ENCODE measurements around the gene DPEP3. TPM values are rescaled to one million over a fixed set of nuclear protein-coding genes. Genes with fewer than 3 reads are reported as not detected.

DPEP3 gene
- total and polyA plus RNA-seq, 4 donors = 0.16 to 0.51 (median 0.40) TPM; not detected in 1

- 97% methylated on average over 20 of the region's 20 CpGs for WGBS, 2 donors
- no peak for DNase-seq
- ATAC-seq (ENCODE audit: insufficient read depth, low FRiP score) = no peak
- H3K9me3 ChIP-seq (ENCODE audit: control insufficient read depth in 4 of 4, insufficient read depth in 3 of 4, low read length in 3 of 4) = no peaks in the 10 kb centered on the region
- no peak overlapping the region for H3K9ac ChIP-seq (ENCODE audit: insufficient read depth in 1 of 2, low read length in 2 of 2)
- H3K4me1 ChIP-seq (ENCODE audit: control insufficient read depth in 5 of 5, insufficient read depth in 5 of 5, low read length in 5 of 5) = peaks cover 0 to 10% (median 0%) of the 10 kb centered on the region in 5 donors
- no peak overlapping the region for H3K27ac ChIP-seq (ENCODE audit: low read depth in 1 of 2, low read length in 1 of 2)
- no peak for TF ChIP-seq CTCF (IDR thresholded peaks at IDR 0.05; ENCODE audit: control extremely low read depth, extremely low read depth)
- no peak overlapping the region for H3K4me3 ChIP-seq
- peaks cover 24 to 93% (median 48%) of the 10 kb centered on the region in 4 donors for H3K36me3 ChIP-seq (ENCODE audit: control insufficient read depth in 4 of 4, insufficient read depth in 4 of 4, low read length in 4 of 4)
- no peaks in the 10 kb centered on the region for H3K27me3 ChIP-seq (ENCODE audit: control insufficient read depth in 3 of 3, insufficient read depth in 3 of 3, low read length in 2 of 3)
Observed at GRCh38 chr16:67946128-67946569, 34.1 kb downstream of the DPEP3 start.

GRCh38 chr16:67945392-67945933 is 34.8 kb downstream of the DPEP3 start:
- DNase-seq (no peak), ATAC-seq (ENCODE audit: insufficient read depth, low FRiP score) (no peak)
- Histone ChIP-seq H3K27ac (ENCODE audit: low read depth in 1 of 2, low read length in 1 of 2) (peak overlapping the region in 1 of 2 donors; percentile 9), H3K9me3 (ENCODE audit: control insufficient read depth in 4 of 4, insufficient read depth in 3 of 4, low read length in 3 of 4) (no peaks in the 10 kb centered on the region), H3K4me1 (ENCODE audit: control insufficient read depth in 5 of 5, insufficient read depth in 5 of 5, low read length in 5 of 5) (peaks cover 0 to 10% (median 0%) of the 10 kb centered on the region in 5 donors), H3K36me3 (ENCODE audit: control insufficient read depth in 4 of 4, insufficient read depth in 4 of 4, low read length in 4 of 4) (peaks cover 17 to 86% (median 43%) of the 10 kb centered on the region in 4 donors), H3K27me3 (ENCODE audit: control insufficient read depth in 3 of 3, insufficient read depth in 3 of 3, low read length in 2 of 3) (no peaks in the 10 kb centered on the region), H3K4me3 (no peak overlapping the region), H3K9ac (ENCODE audit: insufficient read depth in 1 of 2, low read length in 2 of 2) (no peak overlapping the region)
- no peak for TF ChIP-seq CTCF (IDR thresholded peaks at IDR 0.05; ENCODE audit: control extremely low read depth, extremely low read depth)
- WGBS, 2 donors = 91 to 92% methylated on average over 24 of the region's 24 CpGs

GRCh38 chr16:67944690-67945391 is 35.5 kb downstream of the DPEP3 start:
- no peak for ATAC-seq (ENCODE audit: insufficient read depth, low FRiP score)
- no peaks in the 10 kb centered on the region for H3K27me3 ChIP-seq (ENCODE audit: control insufficient read depth in 3 of 3, insufficient read depth in 3 of 3, low read length in 2 of 3)
- H3K4me1 ChIP-seq (ENCODE audit: control insufficient read depth in 5 of 5, insufficient read depth in 5 of 5, low read length in 5 of 5) = peaks cover 0 to 10% (median 0%) of the 10 kb centered on the region in 5 donors
- H3K27ac ChIP-seq (ENCODE audit: low read depth in 1 of 2, low read length in 1 of 2) = peak overlapping the region; percentile 24 to 49
- no peak overlapping the region for H3K9ac ChIP-seq (ENCODE audit: insufficient read depth in 1 of 2, low read length in 2 of 2)
- peaks cover 17 to 86% (median 44%) of the 10 kb centered on the region in 4 donors for H3K36me3 ChIP-seq (ENCODE audit: control insufficient read depth in 4 of 4, insufficient read depth in 4 of 4, low read length in 4 of 4)
- 95% methylated on average over 24 of the region's 24 CpGs for WGBS, 2 donors
- no peak for DNase-seq
- H3K4me3 ChIP-seq = no peak overlapping the region
- no peak for TF ChIP-seq CTCF (IDR thresholded peaks at IDR 0.05; ENCODE audit: control extremely low read depth, extremely low read depth)
- H3K9me3 ChIP-seq (ENCODE audit: control insufficient read depth in 4 of 4, insufficient read depth in 3 of 4, low read length in 3 of 4) = no peaks in the 10 kb centered on the region

Measured in lung (tissue), 12 donors.